ENCODE data around the gene MTRF1. TPM values are rescaled to one million over a fixed set of nuclear protein-coding genes. Genes with fewer than 3 reads are reported as not detected.

The MTRF1 gene
- total and polyA plus RNA-seq, 10 donors, result 10.6 to 17.8 (median 16.1) TPM

DNA sequence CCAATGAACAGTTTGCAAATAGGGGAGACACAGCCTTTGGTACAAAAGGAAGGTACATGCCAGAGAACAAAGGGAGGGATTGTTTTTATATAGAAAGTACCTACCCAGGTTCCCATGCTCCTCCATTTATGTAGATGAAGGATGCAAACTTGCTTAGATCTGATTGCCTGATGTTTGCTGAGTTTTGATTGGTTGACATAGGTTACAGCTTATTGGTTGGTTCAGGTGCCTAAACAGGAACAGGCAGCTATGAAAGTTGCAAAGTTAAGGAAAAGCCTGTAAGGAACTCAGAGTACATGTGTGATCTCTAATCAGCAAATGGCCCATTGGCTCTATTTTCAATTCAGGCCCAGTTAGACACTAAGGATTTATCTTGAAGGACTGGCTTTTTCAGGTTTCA lies 41.2 kb upstream of the MTRF1 start:
- Histone ChIP-seq H3K27me3 (replicated peaks in 1 of 7) (no peaks in the 10 kb centered on the region), H3K4me1 (no peaks in the 10 kb centered on the region), H3K27ac (no peak overlapping the region), H3K9me3 (no peaks in the 10 kb centered on the region), H3K4me3 (no peak overlapping the region), H3K36me3 (no peaks in the 10 kb centered on the region)
- no peak for TF ChIP-seq POLR2A (IDR thresholded peaks at IDR 0.05)
- TF ChIP-seq, protein P1, sequence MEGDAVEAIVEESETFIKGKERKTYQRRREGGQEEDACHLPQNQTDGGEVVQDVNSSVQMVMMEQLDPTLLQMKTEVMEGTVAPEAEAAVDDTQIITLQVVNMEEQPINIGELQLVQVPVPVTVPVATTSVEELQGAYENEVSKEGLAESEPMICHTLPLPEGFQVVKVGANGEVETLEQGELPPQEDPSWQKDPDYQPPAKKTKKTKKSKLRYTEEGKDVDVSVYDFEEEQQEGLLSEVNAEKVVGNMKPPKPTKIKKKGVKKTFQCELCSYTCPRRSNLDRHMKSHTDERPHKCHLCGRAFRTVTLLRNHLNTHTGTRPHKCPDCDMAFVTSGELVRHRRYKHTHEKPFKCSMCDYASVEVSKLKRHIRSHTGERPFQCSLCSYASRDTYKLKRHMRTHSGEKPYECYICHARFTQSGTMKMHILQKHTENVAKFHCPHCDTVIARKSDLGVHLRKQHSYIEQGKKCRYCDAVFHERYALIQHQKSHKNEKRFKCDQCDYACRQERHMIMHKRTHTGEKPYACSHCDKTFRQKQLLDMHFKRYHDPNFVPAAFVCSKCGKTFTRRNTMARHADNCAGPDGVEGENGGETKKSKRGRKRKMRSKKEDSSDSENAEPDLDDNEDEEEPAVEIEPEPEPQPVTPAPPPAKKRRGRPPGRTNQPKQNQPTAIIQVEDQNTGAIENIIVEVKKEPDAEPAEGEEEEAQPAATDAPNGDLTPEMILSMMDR (IDR thresholded peaks at IDR 0.05 in 8 of 11, conservative IDR thresholded peaks at IDR 0.05 in 3 of 11), result no peak
- TF ChIP-seq POLR2AphosphoS5 (IDR thresholded peaks at IDR 0.05), result no peak
- no peak for DNase-seq
- intact Hi-C loops (cut with DNase I; ENCODE audit: low total_unique reads), result no loop called here

DNA sequence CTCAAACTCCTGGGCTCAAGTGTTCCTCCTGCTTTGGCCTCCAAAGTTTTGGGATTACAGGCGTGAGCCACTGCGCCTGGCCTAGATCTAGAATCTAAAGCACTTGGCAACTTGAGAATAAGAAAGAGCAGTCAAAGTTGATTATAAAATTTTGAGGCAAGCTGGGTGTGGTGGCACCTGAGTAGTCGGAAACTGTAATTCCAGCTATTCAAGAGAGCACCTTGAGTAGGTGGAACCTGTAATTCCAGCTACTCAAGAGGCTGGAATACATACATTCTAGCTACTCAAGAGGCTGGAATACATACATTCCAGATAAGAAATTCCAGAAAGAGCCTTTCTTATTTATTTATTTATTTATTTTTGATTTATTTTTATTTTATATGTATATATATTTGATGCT lies 39.4 kb upstream of the MTRF1 start:
- no peak for TF ChIP-seq POLR2A (IDR thresholded peaks at IDR 0.05)
- TF ChIP-seq, protein P1 (IDR thresholded peaks at IDR 0.05 in 8 of 11, conservative IDR thresholded peaks at IDR 0.05 in 3 of 11), result no peak
- no peak for TF ChIP-seq POLR2AphosphoS5 (IDR thresholded peaks at IDR 0.05)
- Histone ChIP-seq H3K9me3 (no peaks in the 10 kb centered on the region), H3K36me3 (no peaks in the 10 kb centered on the region), H3K27me3 (replicated peaks in 1 of 7) (no peaks in the 10 kb centered on the region), H3K4me1 (no peaks in the 10 kb centered on the region), H3K27ac (no peak overlapping the region), H3K4me3 (no peak overlapping the region)
- no peak for DNase-seq
- 93 to 100% (median 98%) methylated on average over 3 of the region's 3 CpGs for WGBS, 5 donors
- intact Hi-C loops (cut with DNase I; ENCODE audit: low total_unique reads), result no loop called here

DNA sequence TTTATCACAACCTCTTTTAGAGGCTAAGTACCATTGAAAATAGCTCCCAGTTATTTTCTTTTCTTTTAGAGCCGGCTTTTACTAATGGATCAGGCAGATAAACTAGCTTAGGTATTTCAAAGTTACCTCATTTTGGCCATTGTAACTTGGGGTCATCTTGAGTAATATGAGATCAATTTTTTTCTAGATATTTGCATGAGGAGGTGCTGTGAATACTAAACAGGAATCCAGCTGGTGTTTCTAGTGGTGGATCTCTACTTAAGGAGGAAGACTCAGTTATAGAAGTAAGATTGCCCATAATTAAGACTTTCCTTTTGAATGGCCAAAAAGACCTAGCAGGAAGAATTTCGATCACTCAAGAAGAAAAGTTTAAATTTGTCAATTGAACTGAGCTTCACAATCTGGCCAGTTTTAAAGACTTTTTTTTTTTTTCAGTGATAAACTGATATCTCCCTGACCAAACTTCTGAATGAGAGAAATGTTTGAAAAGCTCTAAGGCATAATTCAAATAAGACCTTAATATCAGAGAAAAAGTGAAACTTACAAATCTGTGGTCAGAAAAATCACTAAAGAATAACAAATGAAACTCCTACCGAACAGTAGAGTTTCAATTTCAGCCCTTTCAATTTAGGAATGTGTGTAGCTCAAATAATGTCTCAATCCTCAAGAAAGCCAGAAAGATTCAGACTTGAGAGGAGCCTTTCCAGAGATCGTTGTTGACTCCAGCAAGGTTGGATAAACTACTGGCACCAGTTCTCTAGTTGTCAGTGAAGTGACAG lies 36.1 kb upstream of the MTRF1 start:
- no peak overlapping the region for H3K27ac ChIP-seq

More for the DNA sequence above, 36.1 kb upstream of the MTRF1 start:
- DNase-seq, result no peak
- Histone ChIP-seq H3K27me3 (replicated peaks in 1 of 7) (no peaks in the 10 kb centered on the region), H3K36me3 (no peaks in the 10 kb centered on the region), H3K4me3 (no peak overlapping the region), H3K9me3 (peaks cover 0 to 6% (median 0%) of the 10 kb centered on the region in 8 donors), H3K4me1 (no peaks in the 10 kb centered on the region)
- intact Hi-C loops (cut with DNase I; ENCODE audit: low total_unique reads), result no loop called here
- TF ChIP-seq, protein P1 (IDR thresholded peaks at IDR 0.05 in 8 of 11, conservative IDR thresholded peaks at IDR 0.05 in 3 of 11), result no peak
- TF ChIP-seq POLR2A (IDR thresholded peaks at IDR 0.05) (no peak), POLR2AphosphoS5 (IDR thresholded peaks at IDR 0.05) (no peak)
- 83 to 90% (median 84%) methylated on average over 4 of the region's 4 CpGs for WGBS, 5 donors

Data from spleen (tissue), 11 donors.